SK-N-MC (cell line): ENCODE data around the gene OR6A2.

Experiments used
- EZH2 ChIP-seq: fragments of 200-600 bp; sonication (generic); IDR thresholded peaks from one replicate; pipeline ENCODE4 v1.6.1; 2017; ENCODE audit warnings: antibody characterized with exemption
- FOXP2 ChIP-seq: optimal IDR thresholded peaks from 2 replicates; pipeline ENCODE3; 2011; ENCODE audit warnings: mild to moderate bottlenecking, moderate library complexity; ENCODE audit not compliant: insufficient read depth; ENCODE audit errors: extremely low read length, control extremely low read depth
- POLR2AphosphoS5 ChIP-seq: IDR thresholded peaks from 2 replicates; pipeline ENCODE4 v1.6.1; 2012; ENCODE audit warnings: mild to moderate bottlenecking, low read depth, low read length, borderline replicate concordance

- no peak for TF ChIP-seq EZH2
- TF ChIP-seq POLR2AphosphoS5 = no peak
- TF ChIP-seq FOXP2 = no peak
Measured at GRCh38 chr11:6757373-6757967, 42.0 kb downstream of the OR6A2 start.
